HG02840 (cell line): ENCODE measurements around the gene BNIP5.

Experiments used
- ATAC-seq: cut with Tn5 transposase; IDR thresholded peaks from one replicate; pipeline ENCODE4 v1.9.1; 2021; ENCODE audit warnings: mild to moderate bottlenecking, moderate library complexity, moderate number of reproducible peaks; ENCODE audit not compliant: unreplicated experiment, low FRiP score

BNIP5 gene

GRCh38 chr6:36273067-36273466 is 63.6 kb downstream of the BNIP5 start:
- ATAC-seq: no peak

DNA sequence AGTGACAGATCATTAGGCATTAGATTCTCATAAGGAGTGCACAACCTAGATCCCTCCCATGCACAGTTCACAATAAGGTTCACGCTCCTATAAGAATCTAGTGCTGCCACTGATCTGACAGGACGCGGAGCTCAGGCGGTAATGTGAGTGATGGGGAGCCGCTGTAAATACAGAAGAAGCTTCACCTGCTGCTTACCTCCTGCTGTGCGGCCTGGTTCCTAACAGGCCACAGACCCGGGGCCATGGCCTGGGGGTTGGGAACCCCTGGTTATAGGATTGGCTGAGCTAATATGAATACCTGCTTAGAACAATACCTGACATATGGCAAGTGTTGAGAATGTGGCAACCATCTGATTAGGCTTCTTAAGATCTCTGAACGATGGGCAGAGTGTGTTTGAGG is 64.5 kb downstream of the BNIP5 start:
- no peak for ATAC-seq

DNA sequence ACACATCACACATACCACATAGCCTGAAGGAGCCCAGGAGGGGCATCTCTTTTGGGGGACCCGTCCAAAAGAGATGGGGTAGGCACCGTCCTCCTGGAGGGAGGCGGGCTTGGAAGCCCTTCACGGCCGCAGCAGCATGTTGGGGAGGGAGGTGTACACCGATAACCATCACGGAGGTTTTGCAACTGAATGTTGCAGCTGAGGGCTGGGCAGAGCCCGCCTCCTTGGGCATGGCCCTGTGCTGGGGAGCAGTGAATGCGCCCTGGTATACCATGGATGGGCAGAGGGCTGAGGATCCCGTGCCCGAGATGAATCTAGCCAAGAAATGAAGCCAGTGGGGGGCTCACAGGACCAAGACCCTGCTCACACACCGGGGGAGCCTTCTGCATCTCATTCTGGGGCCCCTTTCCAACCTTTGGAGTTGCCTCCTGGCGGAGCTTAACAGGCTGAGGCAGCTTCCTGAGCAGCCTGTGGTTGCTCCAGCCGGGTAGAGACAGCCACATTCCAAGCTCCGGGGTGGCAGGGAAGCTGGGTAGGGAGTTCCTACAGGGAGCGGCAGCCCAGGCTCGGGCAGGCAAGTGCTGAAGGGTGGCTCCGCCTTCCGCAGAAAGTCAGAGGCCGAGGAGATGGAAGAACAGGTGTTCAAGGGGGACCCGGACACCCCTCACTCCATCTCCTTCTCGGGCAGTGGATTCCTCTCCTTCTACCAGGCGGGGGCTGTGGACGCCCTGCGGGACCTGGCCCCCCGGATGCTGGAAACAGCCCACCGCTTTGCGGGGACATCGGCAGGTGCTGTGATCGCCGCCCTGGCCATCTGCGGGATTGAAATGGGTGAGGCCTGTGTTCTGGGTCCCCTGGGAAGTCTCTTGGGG is 66.6 kb downstream of the BNIP5 start, which contains the start of gene PNPLA1:
Gene PNPLA1, plus strand, starts transcription at position 227 of the 872 bp plus-strand sequence. Its CDS starts 400 bp downstream, at position 627.
- ATAC-seq: no peak

- ATAC-seq: no peak
Observed at GRCh38 chr6:36268478-36269275, 68.0 kb downstream of the BNIP5 start.

DNA sequence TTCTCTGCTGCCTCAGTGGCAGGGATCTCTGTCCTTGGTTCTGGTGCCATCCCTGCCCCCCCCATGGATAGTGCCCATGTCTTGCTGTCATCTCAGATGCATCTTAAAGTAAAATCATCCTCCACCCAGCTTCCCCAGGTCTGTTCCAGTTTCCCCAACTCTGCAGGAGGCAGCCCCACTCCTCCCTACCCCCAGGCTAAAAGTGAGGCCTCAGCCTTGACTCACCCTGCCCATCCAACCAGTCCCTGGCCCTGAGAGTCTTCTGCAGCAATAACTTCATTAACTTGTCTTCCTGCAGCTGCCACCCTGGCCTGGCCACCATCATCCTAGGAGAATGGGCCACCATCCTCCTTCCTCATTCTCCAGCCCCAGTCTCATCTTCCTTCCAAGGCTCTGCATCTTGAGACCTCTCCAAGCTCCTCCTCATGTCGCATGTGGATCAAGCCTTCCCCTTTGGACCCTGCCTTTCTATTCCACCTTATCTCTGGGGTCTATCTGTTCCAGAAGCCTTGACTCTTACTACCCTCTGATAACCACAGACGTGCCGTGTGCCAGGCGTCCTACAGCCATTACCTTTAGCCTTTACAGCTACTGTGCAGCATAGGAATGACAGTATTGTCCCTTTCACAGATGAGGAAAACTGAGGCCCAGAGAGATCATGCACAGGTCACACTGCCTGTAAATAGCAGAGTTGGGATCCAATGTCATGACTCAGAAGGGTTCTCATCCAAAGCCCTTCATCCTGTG is 68.8 kb downstream of the BNIP5 start:
- ATAC-seq: no peak

- no peak for ATAC-seq
Observed at GRCh38 chr6:36266913-36267644, 69.6 kb downstream of the BNIP5 start.
